Measurements from ENCODE around the gene TPCN1.

Gene TPCN1

GRCh38 chr12:113347107-113347506 lies 125.8 kb downstream of the TPCN1 start:
- no peak for DNase-seq

GRCh38 chr12:113347892-113348291 lies 126.6 kb downstream of the TPCN1 start:
- no peak for DNase-seq
